GM12872 (cell line): ENCODE data around the gene PNMA6F.

Source experiments
- TF ChIP-seq, protein P1 (sequence below): IDR thresholded peaks from 3 replicates; pipeline ENCODE4 v1.5.1; 2011; ENCODE audit warnings: low read depth, mild to moderate bottlenecking, low read length, moderate library complexity; ENCODE audit not compliant: insufficient read depth

PNMA6F gene

GRCh38 chrX:153321381-153322124 lies at the start of gene PNMA6F:
PNMA6F (minus strand) TSS chrX:153321767; CDS start chrX:153320674, 1,093 bp downstream.
- TF ChIP-seq, protein P1, sequence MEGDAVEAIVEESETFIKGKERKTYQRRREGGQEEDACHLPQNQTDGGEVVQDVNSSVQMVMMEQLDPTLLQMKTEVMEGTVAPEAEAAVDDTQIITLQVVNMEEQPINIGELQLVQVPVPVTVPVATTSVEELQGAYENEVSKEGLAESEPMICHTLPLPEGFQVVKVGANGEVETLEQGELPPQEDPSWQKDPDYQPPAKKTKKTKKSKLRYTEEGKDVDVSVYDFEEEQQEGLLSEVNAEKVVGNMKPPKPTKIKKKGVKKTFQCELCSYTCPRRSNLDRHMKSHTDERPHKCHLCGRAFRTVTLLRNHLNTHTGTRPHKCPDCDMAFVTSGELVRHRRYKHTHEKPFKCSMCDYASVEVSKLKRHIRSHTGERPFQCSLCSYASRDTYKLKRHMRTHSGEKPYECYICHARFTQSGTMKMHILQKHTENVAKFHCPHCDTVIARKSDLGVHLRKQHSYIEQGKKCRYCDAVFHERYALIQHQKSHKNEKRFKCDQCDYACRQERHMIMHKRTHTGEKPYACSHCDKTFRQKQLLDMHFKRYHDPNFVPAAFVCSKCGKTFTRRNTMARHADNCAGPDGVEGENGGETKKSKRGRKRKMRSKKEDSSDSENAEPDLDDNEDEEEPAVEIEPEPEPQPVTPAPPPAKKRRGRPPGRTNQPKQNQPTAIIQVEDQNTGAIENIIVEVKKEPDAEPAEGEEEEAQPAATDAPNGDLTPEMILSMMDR = no peak

- TF ChIP-seq, protein P1 = no peak
Observed at GRCh38 chrX:153371256-153371655, 49.7 kb upstream of the PNMA6F start.

DNA sequence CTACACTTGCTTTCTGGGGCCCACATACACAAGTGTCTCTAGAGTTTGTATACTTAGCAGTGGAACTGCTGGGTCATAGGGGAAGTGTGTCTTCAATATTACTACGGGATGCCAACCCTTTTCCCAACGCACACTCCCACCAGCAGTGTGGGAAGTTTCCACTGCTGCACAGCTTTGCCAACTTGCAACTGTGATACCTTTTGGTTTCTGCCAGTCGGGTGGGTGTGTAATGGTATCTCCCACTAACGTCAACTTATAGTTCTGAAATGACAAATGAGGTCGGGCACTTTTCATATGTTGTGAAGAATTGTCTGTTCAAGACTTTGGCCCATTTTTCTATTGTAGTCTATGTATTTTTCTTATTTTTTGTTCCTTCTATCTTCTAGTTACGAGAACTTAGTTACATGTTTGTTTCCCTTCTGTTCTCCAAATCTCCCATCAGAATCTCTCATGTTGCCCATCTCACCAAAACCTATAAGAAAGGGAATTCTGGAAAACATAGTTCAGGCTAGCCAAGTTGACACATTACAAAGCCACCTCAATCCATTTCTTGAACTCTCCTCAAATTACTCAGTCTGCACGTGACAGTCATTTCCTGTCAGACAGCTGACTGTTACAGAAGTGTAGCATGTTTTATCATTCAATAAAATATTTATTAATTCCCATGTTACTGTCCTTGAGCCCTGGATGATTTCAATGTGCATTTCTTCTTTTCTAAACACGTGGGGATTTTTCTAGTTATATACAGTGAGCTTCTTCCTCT lies 48.9 kb upstream of the PNMA6F start:
- TF ChIP-seq, protein P1 = no peak

- TF ChIP-seq, protein P1 = no peak
Observed at GRCh38 chrX:153366878-153367538, 45.4 kb upstream of the PNMA6F start.

- TF ChIP-seq, protein P1 = no peak
Observed at GRCh38 chrX:153366119-153366518, 44.6 kb upstream of the PNMA6F start.

DNA sequence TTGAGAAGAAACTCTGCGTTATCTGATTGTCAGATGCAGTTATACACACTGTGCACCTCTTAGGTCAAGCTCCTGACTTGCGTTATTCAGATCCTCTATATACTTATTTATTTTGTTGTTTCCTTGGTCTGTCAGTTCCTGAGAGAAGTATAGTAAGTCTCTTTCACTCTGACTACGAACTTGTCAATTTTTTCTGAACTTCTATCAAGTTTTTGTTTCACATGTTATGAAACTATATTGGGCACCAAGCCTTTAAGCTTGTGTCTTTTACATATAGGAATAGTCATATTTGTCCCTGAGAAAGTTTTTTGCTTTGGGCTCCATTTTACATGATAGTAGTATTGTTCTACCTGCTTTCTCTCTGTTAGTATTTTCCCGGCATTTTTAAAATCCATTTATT lies 44.1 kb upstream of the PNMA6F start:
- TF ChIP-seq, protein P1 = no peak

DNA sequence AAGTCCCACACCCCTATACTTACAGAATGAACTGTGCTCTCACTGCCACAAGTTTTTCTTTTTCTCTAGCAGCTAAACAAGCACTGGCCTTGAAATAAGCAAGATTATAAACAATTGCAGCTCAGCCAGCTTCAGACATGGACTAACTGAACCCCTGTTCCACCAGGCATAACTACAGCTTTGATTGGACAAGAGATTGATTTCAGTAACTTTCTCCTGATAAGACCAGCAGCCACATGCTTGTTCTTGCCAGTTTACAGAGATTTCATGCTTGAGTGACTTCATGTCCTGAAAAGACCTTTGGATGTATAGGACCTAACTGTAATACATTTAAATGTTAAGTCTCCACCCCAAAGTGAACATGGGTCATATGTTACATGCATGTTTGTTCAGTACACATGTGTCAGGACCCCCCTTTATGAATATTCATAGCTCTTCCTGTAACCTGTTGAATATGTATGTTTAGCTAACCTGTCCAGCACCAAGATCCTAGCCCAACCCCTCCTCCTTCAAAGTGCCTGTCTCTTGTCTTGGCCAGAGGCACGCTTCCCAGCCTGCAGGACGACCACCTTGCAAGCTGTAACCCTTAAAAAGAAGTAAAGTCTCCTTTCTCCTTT lies 40.3 kb upstream of the PNMA6F start:
- TF ChIP-seq, protein P1 = no peak
